WI38 (cell line): ENCODE data around the gene DTX4.

ENCODE experiments used
- H3K4me3 ChIP-seq: 2 replicates; pipeline ENCODE4 v1.5.1; 2011; ENCODE audit warnings: low read depth, mild to moderate bottlenecking, control low read depth, low read length
- CTCF ChIP-seq: IDR thresholded peaks from 2 replicates; pipeline ENCODE4 v1.5.1; 2012; ENCODE audit warnings: low read depth, mild to moderate bottlenecking, control low read depth, low read length

DTX4 gene

GRCh38 chr11:59187035-59187434 is 15.1 kb downstream of the DTX4 start:
- no peak for TF ChIP-seq CTCF
- H3K4me3 ChIP-seq, result no peak overlapping the region

GRCh38 chr11:59187587-59187986 is 15.7 kb downstream of the DTX4 start:
- H3K4me3 ChIP-seq, result no peak overlapping the region
- no peak for TF ChIP-seq CTCF

- TF ChIP-seq CTCF, result no peak
- H3K4me3 ChIP-seq, result no peak overlapping the region
Measured at GRCh38 chr11:59188954-59189353, 17.0 kb downstream of the DTX4 start.

GRCh38 chr11:59189986-59190385 is 18.1 kb downstream of the DTX4 start:
- no peak overlapping the region for H3K4me3 ChIP-seq
- TF ChIP-seq CTCF, result no peak

- TF ChIP-seq CTCF, result no peak
- no peak overlapping the region for H3K4me3 ChIP-seq
Measured at GRCh38 chr11:59191095-59191494, 19.2 kb downstream of the DTX4 start.

GRCh38 chr11:59191890-59192289 is 20.0 kb downstream of the DTX4 start:
- TF ChIP-seq CTCF, result no peak

GRCh38 chr11:59192446-59193020 is 20.6 kb downstream of the DTX4 start:
- H3K4me3 ChIP-seq, result no peak overlapping the region
- TF ChIP-seq CTCF, result no peak

More at GRCh38 chr11:59191890-59192289, 20.0 kb downstream of the DTX4 start:
- H3K4me3 ChIP-seq, result no peak overlapping the region
